Trophoblast cell (in vitro differentiated cells and primary cell): Measurements from ENCODE around the gene C3orf33. TPM values are rescaled to one million over a fixed set of nuclear protein-coding genes. Genes with fewer than 3 reads are reported as not detected.

Source experiments
- DNase-seq, 2 donors: peaks; one replicate each; pipeline ENCODE4 v3.0.0-alpha.2; 2016
- H2AFZ ChIP-seq: 2 replicates; pipeline ENCODE4 v1.6.1; 2013; ENCODE audit warnings: low read length, moderate library complexity, mild to moderate bottlenecking; ENCODE audit not compliant: insufficient read depth, poor library complexity
- H2AK5ac ChIP-seq: 2 replicates; pipeline ENCODE4 v1.6.1; 2013; ENCODE audit warnings: mild to moderate bottlenecking, low read length
- H2BK120ac ChIP-seq: 2 replicates; pipeline ENCODE4 v1.6.1; 2013; ENCODE audit warnings: low read length, mild to moderate bottlenecking, moderate library complexity; ENCODE audit not compliant: insufficient read depth, poor library complexity
- H2BK12ac ChIP-seq: 2 replicates; pipeline ENCODE4 v1.6.1; 2013; ENCODE audit warnings: mild to moderate bottlenecking, low read length, moderate library complexity
- H2BK5ac ChIP-seq: 2 replicates; pipeline ENCODE4 v1.6.1; 2013; ENCODE audit warnings: low read length, low read depth, moderate library complexity, mild to moderate bottlenecking; ENCODE audit not compliant: poor library complexity
- H3K14ac ChIP-seq: 2 replicates; pipeline ENCODE4 v1.6.1; 2013; ENCODE audit warnings: mild to moderate bottlenecking, low read length
- H3K18ac ChIP-seq: 2 replicates; pipeline ENCODE4 v1.6.1; 2013; ENCODE audit warnings: mild to moderate bottlenecking, low read length
- H3K23ac ChIP-seq: 2 replicates; pipeline ENCODE4 v1.6.1; 2013; ENCODE audit warnings: low read length
- H3K27ac ChIP-seq: 2 replicates; pipeline ENCODE4 v1.5.1; 2013; ENCODE audit warnings: low read depth, mild to moderate bottlenecking, inconsistent platforms, low read length, moderate library complexity
- H3K27me3 ChIP-seq: 2 replicates; pipeline ENCODE4 v1.6.1; 2013; ENCODE audit warnings: inconsistent platforms, mild to moderate bottlenecking, low read length, moderate library complexity; ENCODE audit not compliant: insufficient read depth
- H3K36me3 ChIP-seq, 2 experiments: 1 replicate in 1 of 2; 2 replicates in 1 of 2; pipeline ENCODE4 v1.6.1; 2013; ENCODE audit warnings: low read length in 2 of 2, mild to moderate bottlenecking in 2 of 2, moderate library complexity in 1 of 2; ENCODE audit not compliant: insufficient read depth in 2 of 2, control insufficient read depth in 1 of 2
- H3K4ac ChIP-seq: 2 replicates; pipeline ENCODE4 v1.6.1; 2013; ENCODE audit warnings: low read depth, mild to moderate bottlenecking, low read length, moderate library complexity
- H3K4me1 ChIP-seq, 2 experiments: 1 replicate in 1 of 2; 2 replicates in 1 of 2; pipeline ENCODE4 v1.6.1; 2013; ENCODE audit warnings: low read length in 2 of 2, mild to moderate bottlenecking in 2 of 2, moderate library complexity in 1 of 2; ENCODE audit not compliant: insufficient read depth in 2 of 2, control insufficient read depth in 1 of 2
- H3K4me2 ChIP-seq: 2 replicates; pipeline ENCODE4 v1.6.1; 2013; ENCODE audit warnings: inconsistent platforms, mild to moderate bottlenecking, low read length, moderate library complexity
- H3K4me3 ChIP-seq: 2 replicates; pipeline ENCODE4 v1.5.1; 2013; ENCODE audit warnings: mild to moderate bottlenecking, low read depth, low read length, inconsistent platforms
- H3K79me1 ChIP-seq: one replicate; pipeline ENCODE4 v1.6.1; 2013; ENCODE audit warnings: low read length
- H3K79me2 ChIP-seq: 2 replicates; pipeline ENCODE4 v1.6.1; 2013; ENCODE audit warnings: low read length, mild to moderate bottlenecking; ENCODE audit not compliant: control insufficient read depth, insufficient read depth, poor library complexity
- H3K9ac ChIP-seq: 2 replicates; pipeline ENCODE4 v1.6.1; 2013; ENCODE audit warnings: mild to moderate bottlenecking, low read length
- H3K9me3 ChIP-seq: 2 replicates; pipeline ENCODE4 v1.6.1; 2013; ENCODE audit warnings: low read depth, mild to moderate bottlenecking, control low read depth, inconsistent platforms, low read length; ENCODE audit not compliant: insufficient read depth
- H4K12ac ChIP-seq: 2 replicates; pipeline ENCODE4 v1.6.1; 2013; ENCODE audit warnings: low read depth, mild to moderate bottlenecking, low read length, moderate library complexity
- H4K8ac ChIP-seq: 2 replicates; pipeline ENCODE4 v1.6.1; 2013; ENCODE audit warnings: low read depth, mild to moderate bottlenecking, low read length, moderate library complexity
- H4K91ac ChIP-seq: one replicate; pipeline ENCODE4 v1.6.1; 2013; ENCODE audit warnings: low read depth, mild to moderate bottlenecking, low read length, moderate library complexity
- WGBS: extraction: QIAGEN DNeasy Blood & Tissue Kit; methylation state at CpG from one replicate; pipeline ENCODE4 v1.1.7; 2013; ENCODE audit warnings: missing lambda C conversion rate; ENCODE audit not compliant: insufficient read length, insufficient coverage; ENCODE audit errors: extremely low coverage; 5-methylcytosine and 5-hydroxymethylcytosine counted together
- polyA plus RNA-seq: library from polyadenylated mRNA; stranded (reverse); fragments of 200-250 nt; gene quantifications from 2 replicates; pipeline ENCODE4 v1.2.3, GENCODE V29; 2013

Gene C3orf33, protein sequence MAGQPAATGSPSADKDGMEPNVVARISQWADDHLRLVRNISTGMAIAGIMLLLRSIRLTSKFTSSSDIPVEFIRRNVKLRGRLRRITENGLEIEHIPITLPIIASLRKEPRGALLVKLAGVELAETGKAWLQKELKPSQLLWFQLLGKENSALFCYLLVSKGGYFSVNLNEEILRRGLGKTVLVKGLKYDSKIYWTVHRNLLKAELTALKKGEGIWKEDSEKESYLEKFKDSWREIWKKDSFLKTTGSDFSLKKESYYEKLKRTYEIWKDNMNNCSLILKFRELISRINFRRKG
- polyA plus RNA-seq, result 0.77 and 1.0 TPM in 2 replicates

DNA sequence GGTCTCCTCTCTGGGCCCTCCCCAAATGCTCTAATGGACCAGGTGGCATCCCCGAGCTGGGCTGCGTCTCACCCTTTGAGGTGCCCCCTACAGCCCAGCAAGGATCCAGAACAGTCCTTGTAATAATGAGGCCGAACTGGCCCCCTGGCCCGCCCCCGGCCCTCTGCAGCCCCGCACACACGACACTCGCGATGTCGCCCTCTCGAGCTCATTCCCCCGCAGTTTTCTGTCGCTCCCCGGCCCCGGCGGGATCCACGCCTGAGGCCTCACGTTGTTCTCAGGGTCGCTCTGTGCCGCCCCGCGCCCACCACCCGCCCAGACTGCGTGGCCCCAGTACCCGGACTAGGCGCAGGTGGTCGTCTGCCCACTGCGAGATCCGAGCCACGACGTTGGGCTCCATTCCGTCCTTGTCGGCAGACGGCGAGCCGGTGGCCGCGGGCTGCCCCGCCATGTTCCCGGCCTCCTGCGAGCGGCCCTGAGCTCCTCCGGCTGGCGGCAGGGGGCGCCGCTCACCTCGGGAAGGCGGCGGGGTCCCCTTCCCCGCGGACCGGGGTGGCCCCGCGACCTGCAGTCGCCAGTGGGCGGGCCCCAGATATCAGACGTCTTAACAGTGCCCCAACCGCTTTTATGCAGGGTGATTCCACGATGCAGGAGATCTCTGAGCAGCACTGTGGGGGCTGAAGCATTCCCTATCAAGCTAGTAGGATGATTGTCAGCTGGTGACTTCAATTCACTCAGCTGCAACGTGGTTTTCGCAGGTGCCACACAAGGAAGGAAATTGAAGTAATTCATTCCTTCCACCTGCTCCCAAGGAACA, at the start of gene C3orf33:
Gene C3orf33, minus strand, starts transcription at position 477 of the 817 bp plus-strand sequence. Its CDS starts 26 bp downstream, at position 451.
- H3K18ac ChIP-seq, result peak within 1 kb of the TSS; percentile 98
- no peaks in the 10 kb centered on the region for H3K36me3 ChIP-seq
- peak within 1 kb of the TSS; percentile 97 for H4K8ac ChIP-seq
- no peaks in the 10 kb centered on the region for H3K9me3 ChIP-seq
- peak within 1 kb of the TSS; percentile 96 for H3K14ac ChIP-seq
- peak within 1 kb of the TSS; percentile 93 for H3K4me3 ChIP-seq
- DNase-seq, result peak; percentile 37 to 65
- H4K12ac ChIP-seq, result peak within 1 kb of the TSS; percentile 97
- peak within 1 kb of the TSS; percentile 30 for H3K4ac ChIP-seq
- no peak within 1 kb of the TSS for H2AK5ac ChIP-seq
- peak within 1 kb of the TSS; percentile 66 for H3K4me2 ChIP-seq
- peak within 1 kb of the TSS; percentile 84 for H3K9ac ChIP-seq
- no CpG with 5 or more reads among the region's 61 CpGs for WGBS
- no peak within 1 kb of the TSS for H3K27ac ChIP-seq
- H2BK5ac ChIP-seq, result no peak within 1 kb of the TSS
- H3K4me1 ChIP-seq, result peaks cover 0 to 3% of the 10 kb centered on the region in 2 experiments
- H3K79me1 ChIP-seq, result peaks cover 4% of the 10 kb centered on the region
- H3K79me2 ChIP-seq, result peaks cover 2% of the 10 kb centered on the region
- H2AFZ ChIP-seq, result peak within 1 kb of the TSS; percentile 93
- peak within 1 kb of the TSS; percentile 88 for H4K91ac ChIP-seq
- peak within 1 kb of the TSS; percentile 88 for H2BK120ac ChIP-seq
- H3K23ac ChIP-seq, result no peak within 1 kb of the TSS
- H2BK12ac ChIP-seq, result peak within 1 kb of the TSS; percentile 46
- H3K27me3 ChIP-seq, result no peaks in the 10 kb centered on the region

DNA sequence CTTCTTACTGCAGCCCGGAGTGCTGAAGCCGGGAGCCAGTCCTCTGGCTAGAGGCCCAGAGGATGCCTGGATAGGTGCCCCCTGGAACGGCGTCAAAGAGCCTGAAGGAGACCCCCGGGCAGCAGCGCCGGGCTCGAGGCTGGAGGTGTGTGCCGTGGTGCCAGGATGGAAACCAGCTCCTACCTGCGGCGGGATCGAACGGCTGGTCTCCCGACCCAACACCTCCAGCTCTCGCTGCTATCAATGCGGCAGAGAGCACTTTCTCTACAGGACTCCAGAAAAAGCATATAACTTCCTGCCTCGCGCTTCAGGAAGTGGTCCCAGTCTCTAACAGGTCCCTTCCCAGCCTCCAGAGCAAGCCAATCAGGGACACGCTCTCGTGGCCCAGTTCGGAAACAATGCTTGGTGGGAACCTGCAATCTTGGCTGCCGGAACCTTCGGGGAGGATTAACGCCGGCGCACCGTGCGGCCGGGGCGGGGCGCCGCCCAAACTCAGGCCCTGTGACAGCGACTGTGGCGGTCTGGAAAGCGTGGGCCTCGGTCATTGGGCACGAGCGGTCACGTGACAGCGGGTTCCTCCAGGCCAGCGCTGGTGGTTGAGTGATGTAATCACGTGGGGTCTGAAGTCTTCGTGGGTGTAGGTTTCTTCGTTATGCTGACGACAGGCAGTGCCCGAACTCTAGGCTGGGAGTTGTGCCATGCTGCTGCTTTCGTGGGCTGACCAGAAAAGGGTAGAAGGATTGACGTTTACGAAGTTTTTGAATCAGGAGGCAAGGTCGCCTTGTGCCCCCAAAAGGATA, 48.3 kb upstream of the C3orf33 start, which contains the start of gene SLC33A1:
Gene SLC33A1, minus strand, starts transcription at position 287 of the 800 bp plus-strand sequence. CDS start 430 bp downstream, outside the sequence.
- H3K4me1 ChIP-seq, result peaks cover 0 to 3% of the 10 kb centered on the region in 2 experiments
- H3K9me3 ChIP-seq, result no peaks in the 10 kb centered on the region
- peaks cover 9% of the 10 kb centered on the region for H3K79me1 ChIP-seq
- WGBS, result no CpG with 5 or more reads among the region's 50 CpGs
- H3K27ac ChIP-seq, result peak within 1 kb of the TSS; percentile 67
- peak within 1 kb of the TSS; percentile 81 for H2AFZ ChIP-seq
- peak within 1 kb of the TSS; percentile 84 for H3K4me2 ChIP-seq
- H2BK120ac ChIP-seq, result peak within 1 kb of the TSS; percentile 56
- peaks cover 12% of the 10 kb centered on the region for H3K79me2 ChIP-seq
- H4K12ac ChIP-seq, result peak within 1 kb of the TSS; percentile 90
- H3K27me3 ChIP-seq, result no peaks in the 10 kb centered on the region
- H4K8ac ChIP-seq, result peak within 1 kb of the TSS; percentile 98
- H3K14ac ChIP-seq, result peak within 1 kb of the TSS; percentile 72
- H3K36me3 ChIP-seq, result peaks cover 0 to 3% of the 10 kb centered on the region in 2 experiments
- peak within 1 kb of the TSS; percentile 67 for H3K18ac ChIP-seq
- peak within 1 kb of the TSS; percentile 88 for H4K91ac ChIP-seq
- DNase-seq, result peak; percentile 99
- H2BK12ac ChIP-seq, result no peak within 1 kb of the TSS
- peak within 1 kb of the TSS; percentile 88 for H3K9ac ChIP-seq
- H3K4me3 ChIP-seq, result peak within 1 kb of the TSS; percentile 93
- H2AK5ac ChIP-seq, result peak within 1 kb of the TSS; percentile 86
- no peak within 1 kb of the TSS for H3K23ac ChIP-seq
- H2BK5ac ChIP-seq, result peak within 1 kb of the TSS; percentile 67
- H3K4ac ChIP-seq, result peak within 1 kb of the TSS; percentile 88

DNA sequence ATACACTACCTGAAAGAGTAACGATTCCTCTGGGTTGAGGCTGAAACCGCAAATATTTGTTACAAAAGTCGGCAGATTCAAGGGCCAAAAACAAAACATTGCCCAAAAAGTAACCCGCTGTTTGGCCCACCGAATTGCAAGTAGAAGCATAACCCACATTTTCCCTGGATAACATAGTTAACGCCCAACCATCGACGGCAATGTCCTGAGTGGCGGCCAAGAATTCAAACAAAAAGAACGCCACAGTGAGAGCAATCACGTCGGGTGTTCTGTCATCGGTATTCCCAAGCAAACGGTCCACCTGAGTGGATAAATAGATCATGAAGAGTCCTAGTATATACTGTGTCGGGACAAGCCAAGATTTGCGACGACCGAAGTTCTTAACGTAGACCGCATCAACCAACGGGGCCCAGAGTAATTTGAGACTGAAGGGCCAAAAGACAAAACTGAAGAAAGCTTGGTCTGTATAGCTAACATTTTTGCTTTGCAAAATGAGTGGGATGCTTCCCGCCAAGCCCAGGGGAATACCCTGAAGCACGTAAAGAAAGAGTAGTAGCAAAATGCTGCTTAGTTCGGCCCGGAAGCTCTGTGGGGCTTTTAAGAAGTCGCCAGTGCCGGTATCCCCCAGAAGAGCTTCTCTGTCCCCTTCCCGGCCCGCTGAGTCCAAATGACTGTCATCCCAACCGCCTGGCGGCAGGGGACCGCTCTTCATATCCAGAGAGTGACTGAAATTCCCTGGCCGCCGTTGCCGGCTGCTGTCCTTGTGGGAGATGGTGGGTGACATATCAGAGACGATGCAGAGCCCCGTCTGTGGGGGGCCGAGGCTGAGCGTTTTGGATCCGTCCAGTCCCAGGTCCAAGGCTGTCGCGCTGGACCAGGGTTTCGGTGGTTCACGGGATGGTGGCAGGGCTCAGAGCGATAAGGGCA, 47.4 kb upstream of the C3orf33 start:
- peak overlapping the region; percentile 93 for H3K4me3 ChIP-seq
- H2AK5ac ChIP-seq, result peak overlapping the region; percentile 86

More for the DNA sequence above, 47.4 kb upstream of the C3orf33 start:
- peak overlapping the region; percentile 88 for H3K9ac ChIP-seq
- peak; percentile 26 to 56 for DNase-seq
- peak overlapping the region; percentile 89 for H4K8ac ChIP-seq
- peak overlapping the region; percentile 55 for H3K18ac ChIP-seq
- H2BK12ac ChIP-seq, result no peak overlapping the region
- no peaks in the 10 kb centered on the region for H3K9me3 ChIP-seq
- peaks cover 9% of the 10 kb centered on the region for H3K79me1 ChIP-seq
- H2BK5ac ChIP-seq, result peak overlapping the region; percentile 62
- H2BK120ac ChIP-seq, result peak overlapping the region; percentile 23
- peak overlapping the region; percentile 90 for H4K12ac ChIP-seq
- peak overlapping the region; percentile 59 for H3K27ac ChIP-seq
- no CpG with 5 or more reads among the region's 45 CpGs for WGBS
- H2AFZ ChIP-seq, result peak overlapping the region; percentile 81
- no peak overlapping the region for H3K23ac ChIP-seq
- H3K36me3 ChIP-seq, result peaks cover 0 to 3% of the 10 kb centered on the region in 2 experiments
- peak overlapping the region; percentile 88 for H3K4ac ChIP-seq
- H3K4me1 ChIP-seq, result peaks cover 0 to 3% of the 10 kb centered on the region in 2 experiments
- peaks cover 12% of the 10 kb centered on the region for H3K79me2 ChIP-seq
- H3K14ac ChIP-seq, result peak overlapping the region; percentile 72
- H4K91ac ChIP-seq, result peak overlapping the region; percentile 59
- peak overlapping the region; percentile 84 for H3K4me2 ChIP-seq
- no peaks in the 10 kb centered on the region for H3K27me3 ChIP-seq
